Measurements from ENCODE around the gene HORMAD2.

- TF ChIP-seq, protein P1, sequence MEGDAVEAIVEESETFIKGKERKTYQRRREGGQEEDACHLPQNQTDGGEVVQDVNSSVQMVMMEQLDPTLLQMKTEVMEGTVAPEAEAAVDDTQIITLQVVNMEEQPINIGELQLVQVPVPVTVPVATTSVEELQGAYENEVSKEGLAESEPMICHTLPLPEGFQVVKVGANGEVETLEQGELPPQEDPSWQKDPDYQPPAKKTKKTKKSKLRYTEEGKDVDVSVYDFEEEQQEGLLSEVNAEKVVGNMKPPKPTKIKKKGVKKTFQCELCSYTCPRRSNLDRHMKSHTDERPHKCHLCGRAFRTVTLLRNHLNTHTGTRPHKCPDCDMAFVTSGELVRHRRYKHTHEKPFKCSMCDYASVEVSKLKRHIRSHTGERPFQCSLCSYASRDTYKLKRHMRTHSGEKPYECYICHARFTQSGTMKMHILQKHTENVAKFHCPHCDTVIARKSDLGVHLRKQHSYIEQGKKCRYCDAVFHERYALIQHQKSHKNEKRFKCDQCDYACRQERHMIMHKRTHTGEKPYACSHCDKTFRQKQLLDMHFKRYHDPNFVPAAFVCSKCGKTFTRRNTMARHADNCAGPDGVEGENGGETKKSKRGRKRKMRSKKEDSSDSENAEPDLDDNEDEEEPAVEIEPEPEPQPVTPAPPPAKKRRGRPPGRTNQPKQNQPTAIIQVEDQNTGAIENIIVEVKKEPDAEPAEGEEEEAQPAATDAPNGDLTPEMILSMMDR (conservative IDR thresholded peaks at IDR 0.05; ENCODE audit: low read depth, low read length) = no peak
- no peak for TF ChIP-seq EZH2 (IDR thresholded peaks at IDR 0.05; ENCODE audit: borderline replicate concordance, low read depth, low read length, poor library complexity, severe bottlenecking)
Observed at GRCh38 chr22:30040499-30041260, 39.6 kb upstream of the HORMAD2 start.
